T-helper 1 cell (primary cell): ENCODE data around the gene SPATA16.
"Not testable (repeated sequence)": the region's sequence is repeated elsewhere in the genome, so short reads cannot be mapped to it uniquely, and the experiment has no call there.

ENCODE experiments used
- DNase-seq, 5 donors: peaks; one replicate each; pipeline ENCODE4 v3.0.0-alpha.2; 2012 to 2020

Gene SPATA16

DNA sequence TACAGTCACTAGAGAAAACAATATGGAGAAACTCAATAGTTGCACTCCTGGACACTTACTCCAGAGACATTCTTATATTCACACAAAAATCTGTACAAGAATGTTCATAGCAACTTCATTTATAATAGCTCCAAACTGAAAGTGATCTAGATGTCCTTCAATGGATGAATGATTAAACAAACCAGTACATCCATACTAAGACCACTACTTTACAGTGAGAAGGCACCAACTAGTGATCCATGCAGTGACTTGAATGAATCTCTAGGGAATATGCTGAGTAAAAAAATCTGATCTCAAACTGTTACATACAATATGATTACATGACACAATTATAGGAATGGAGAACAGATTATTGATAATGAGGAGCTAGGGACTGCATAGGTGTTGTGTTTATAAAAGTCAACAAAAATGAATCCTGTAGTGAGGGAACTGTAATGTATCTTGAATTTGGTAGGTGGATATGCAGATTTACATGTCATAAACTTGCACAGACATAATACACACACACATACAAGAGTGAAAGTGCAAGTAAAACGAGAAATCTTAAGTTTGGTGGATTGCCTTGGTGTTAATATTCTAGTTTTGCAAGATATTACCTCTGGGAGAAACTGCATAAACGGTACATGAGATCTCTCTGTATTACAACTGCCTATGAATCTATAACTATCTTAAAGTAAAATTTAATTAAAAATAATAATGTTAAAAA, 85.7 kb downstream of the SPATA16 start:
- DNase-seq = no peak

DNA sequence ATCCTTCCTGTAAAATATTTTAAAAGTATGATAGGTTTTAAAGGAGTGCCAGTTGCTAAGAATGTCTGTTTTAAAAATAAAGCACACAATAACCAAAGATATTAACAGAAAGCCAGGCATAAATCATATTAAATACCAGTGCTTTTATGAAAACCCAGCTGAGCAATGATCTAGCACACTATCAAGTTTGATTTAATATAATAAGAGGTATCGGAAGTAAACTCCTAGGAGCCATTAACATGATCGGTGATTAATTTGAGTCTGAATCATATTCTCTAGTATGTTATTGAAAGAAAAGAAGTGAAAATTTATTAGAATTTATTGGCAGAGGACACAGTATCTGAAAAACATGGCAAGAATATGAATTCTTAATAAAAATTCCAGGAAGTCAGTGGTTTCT, 91.7 kb downstream of the SPATA16 start:
- no peak for DNase-seq

DNA sequence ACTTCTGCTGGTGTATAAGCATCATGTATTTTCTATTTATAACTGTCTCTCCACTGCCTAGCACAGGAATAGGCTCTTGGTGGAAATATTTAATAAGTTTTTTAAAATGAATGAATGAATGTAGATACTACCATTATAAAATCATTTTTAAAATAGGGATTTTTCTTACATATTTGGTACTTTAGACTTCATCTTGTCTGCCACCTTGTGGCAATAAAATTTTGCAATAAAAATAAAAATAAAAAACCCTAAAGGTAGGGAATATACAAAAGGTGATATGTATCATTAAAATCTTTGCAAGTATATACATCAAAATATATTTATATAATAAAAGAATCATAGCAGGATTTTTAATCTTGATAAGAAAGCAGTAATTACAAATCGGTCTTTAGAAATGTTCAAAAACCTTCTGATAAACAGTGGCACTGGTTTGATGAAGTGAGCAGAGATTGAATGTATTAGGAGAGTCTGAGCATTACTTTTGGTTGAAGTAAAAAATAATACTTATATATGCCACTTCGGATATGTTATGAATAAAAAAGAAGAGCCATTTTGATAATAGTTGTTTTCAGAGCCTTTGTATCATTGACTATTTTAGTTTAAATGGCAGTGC, 95.2 kb downstream of the SPATA16 start:
- no peak for DNase-seq

DNA sequence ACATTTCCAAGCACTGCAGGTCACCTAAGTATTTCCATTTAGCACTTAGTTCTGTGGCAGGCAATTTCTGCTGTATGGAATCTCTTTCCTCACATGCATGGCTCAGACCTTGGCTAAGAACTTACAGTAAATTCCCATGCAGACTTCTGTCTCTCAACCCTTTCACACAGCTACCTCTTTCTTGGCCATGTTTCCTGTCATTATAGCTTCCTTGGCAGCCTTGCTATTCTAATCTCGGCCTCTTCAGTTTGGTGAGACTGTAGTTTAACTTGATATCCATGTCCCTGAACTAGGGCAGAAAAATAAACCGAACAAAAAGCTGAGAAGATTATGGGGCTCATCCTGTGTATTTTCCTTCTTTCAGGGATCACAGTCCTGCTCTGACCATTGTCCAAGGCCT, 96.0 kb downstream of the SPATA16 start:
- no peak for DNase-seq

DNA sequence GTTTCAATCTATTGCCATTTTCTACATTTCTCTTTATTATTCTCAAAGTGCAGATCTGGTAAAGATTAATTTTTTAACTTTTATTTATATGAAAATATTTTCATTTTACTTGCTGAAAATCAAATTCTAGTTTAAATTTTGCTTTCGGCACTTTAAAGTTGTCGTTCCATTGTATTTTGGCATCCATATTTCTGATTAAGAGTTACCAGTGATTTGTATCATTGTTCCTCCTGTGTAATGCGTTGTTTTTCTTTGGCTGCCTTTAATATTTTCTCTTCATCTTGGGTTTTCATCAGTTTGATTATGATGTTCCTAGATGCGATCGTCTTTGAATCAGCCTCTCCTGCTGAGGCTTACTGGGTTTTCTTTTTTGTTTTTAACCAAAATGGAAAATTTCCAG, 97.3 kb downstream of the SPATA16 start:
- DNase-seq = no peak

DNA sequence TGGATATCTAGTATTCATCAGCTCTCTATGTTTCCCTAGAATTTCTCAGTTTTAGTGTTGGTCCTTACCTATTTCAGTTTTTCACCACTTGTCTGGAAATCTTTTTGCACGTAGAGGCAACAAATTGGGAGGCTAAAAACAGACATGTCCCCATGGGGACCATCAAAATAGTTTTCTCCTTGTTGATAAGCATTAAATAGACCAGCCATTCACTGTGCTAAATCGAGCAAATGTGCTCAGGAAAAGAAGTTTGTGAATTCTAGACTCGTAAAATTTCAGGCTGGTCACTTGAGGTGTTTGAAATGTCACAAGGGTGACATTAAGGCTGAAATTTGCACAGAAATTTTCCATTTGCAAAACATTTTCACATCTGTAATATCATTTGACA, 102.6 kb downstream of the SPATA16 start:
- DNase-seq = no peak

DNA sequence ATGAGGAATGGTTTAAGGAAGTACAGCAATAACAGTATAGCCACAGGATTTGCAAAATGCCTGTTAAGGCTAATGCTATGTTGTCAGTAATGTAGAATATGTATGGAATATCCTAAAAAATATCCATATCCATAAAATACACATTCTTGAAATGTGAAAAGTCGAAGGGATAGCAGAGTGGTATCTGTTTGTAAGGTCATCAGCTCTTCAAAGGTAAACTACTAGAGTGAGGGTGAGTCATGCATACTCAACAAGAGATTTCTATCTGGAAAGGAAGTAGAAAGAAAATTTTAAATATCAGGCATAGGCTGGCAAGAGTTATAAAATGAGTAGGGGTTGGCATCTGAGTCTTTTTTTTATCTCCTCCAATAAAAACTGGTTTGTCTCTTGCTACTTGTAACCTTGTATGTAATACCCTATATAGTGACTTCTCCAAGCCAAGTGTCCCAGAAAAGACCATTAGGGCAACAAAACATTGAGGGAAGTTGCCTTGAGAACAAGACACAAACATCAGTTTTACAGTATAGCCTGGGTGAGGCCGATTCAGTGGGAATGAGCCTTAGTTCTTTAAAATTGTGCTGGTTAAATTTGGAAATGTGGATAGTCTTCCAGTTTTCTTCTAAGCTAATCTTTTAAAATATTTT, 103.1 kb downstream of the SPATA16 start:
- no peak for DNase-seq

DNA sequence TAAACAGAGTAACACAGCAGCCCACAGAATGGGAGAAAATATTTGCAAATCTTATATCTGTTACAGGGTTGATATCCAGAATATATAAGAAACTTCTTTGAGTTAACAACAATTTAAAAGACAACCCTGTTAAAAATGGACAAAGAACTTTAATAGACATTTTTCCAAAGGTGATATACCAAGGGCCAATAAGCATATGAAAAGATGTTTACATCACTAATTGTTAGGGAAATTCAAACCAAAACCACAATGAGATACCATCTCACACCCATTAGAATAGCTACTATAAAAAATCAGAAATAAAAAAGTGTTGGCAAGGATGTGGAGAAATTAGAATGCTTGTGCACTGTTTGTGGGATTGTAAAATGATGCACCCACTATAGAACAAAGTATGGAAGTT, 110.8 kb downstream of the SPATA16 start:
- no peak for DNase-seq

DNA sequence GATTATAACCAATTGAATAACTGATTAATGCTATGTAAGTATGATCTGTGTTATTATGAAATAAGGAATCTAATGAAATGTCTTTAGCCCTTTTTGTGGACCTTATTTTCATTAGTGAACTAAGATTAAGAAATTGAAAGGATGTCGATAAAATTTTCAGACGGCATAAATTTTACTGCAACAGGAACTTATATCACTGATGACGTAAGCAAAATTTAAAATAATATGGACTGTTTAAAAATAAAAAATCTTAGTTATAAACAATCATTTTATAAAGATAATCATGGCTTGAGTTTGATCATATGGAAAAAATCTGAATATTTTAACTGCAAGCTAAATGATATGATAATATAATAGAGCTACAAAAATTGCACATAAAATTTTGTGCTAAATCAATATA, 112.7 kb downstream of the SPATA16 start:
- DNase-seq = no peak

DNA sequence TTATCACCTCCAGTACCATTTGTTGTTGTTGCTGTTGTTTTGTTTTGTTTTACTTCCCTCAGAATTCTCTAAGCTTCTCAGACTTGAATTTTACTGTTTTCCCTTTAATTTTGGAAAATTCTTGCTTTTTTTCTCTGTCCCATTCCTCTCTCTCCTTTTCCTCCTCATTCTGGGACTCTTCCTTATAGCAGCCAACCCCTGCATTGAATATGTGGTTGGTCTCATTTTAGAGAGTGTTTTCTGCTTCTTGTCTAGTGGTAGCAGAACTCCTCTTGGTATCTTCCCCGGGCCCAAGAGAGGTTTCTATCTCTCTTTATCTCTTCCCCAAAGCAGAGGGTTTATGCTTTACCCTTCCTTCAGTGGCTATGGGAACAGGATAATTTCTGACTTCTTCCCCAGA, 113.6 kb downstream of the SPATA16 start:
- no peak for DNase-seq

DNA sequence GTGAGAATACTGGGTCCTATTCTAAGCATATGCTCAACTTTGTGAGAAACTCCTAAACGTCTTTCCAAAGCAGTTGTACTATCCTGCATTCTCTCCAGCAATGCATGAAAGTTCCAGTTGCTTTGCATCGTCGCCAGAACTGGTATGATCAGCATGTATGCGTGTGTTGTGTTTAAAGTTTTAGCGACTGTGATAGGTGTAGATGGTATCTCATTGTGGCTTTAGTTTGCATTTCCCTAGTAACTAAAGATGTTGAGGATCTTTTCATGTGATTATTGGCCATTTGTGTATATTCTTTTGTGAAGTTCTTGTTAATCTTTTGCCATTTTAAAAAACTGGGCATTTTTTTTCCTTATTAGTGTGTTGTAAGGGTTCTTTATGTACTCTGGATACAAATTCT, 115.1 kb downstream of the SPATA16 start:
- no peak for DNase-seq

DNA sequence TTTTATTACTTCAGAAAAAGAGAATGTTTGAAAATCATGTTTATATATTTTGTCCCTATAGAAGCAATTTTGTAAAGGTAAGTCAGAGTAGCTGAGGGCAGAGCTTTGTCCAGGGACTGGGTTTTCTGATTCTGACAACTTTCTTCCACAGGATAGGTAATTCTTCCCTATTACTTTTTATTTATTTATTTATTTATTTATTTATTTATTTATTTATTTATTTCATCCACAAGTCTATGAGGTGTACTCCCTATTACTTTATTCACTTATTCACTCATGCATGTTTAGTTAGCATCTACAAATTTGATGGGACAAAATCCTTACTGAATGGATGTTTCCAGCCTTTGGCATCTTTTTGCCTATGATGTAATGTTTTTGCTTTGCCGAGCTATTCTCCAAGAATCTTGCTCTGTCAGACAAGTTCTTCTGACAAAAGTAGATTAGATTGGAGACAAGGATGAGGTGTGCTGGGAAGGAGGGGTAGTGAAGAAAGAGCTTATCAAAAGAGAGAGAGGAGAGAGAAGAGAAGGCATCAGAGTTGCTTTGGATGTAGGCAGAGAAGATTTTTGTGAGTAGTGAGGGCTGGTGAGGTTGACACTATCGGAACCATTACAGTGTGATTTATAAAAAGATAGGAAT, 119.4 kb downstream of the SPATA16 start:
- no peak for DNase-seq

DNA sequence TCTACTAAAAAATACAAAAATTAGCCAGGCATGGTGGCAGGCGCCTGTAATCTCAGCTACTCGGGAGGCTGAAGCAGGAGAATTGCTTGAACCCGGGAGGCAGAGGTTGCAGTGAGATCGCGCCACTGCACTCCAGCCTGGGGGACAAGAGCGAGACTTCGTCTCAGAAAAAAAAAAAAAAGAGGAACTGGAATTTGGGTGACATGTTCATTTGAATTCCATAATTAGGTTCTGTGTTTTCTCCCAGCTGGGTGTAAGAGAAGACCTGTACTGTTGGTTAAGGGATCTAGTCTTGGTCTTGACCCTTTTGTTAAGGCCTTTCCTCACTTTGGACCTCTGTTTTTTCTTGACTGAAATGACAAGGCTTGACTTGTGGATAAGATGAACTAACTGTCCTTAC, 120.9 kb downstream of the SPATA16 start:
- DNase-seq = not testable (repeated sequence)

DNA sequence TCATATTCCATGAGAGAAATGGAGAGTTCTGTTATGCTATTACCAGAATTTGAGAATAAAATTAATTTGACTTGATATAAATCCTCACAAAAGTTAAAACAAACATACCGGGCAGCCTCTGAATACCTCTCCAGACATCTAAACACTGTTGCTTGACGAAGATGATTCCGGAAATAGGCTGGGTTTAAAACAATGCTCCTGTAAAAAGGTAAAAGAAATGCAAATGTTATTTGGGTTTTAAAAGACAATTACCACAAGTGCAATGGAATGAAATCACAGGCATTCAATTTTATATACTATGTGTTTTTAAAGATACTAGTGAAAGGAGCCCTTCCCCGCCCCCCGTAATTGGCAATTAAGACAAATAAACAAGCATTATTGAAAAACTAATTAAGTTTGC, 121.7 kb downstream of the SPATA16 start:
- DNase-seq = no peak

DNA sequence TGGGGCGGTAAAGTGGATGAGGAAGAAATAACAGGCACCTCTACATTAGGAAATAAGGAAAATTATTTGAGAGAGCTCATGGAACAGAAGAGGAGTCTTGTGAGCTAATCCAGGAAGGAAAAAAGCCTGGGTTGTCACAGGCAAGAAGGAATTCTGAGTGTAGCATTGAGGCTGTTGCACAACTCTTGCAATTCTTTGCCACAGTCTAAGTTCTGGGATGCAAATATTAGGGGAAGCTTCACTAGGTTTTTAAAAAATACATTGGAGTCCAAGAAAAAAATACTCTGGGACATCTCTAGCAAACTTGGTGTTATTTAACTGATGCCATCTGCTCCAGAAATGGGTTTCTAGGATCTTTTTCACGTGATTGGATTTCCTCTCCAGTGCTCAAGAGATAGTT, 122.3 kb downstream of the SPATA16 start:
- no peak for DNase-seq

DNA sequence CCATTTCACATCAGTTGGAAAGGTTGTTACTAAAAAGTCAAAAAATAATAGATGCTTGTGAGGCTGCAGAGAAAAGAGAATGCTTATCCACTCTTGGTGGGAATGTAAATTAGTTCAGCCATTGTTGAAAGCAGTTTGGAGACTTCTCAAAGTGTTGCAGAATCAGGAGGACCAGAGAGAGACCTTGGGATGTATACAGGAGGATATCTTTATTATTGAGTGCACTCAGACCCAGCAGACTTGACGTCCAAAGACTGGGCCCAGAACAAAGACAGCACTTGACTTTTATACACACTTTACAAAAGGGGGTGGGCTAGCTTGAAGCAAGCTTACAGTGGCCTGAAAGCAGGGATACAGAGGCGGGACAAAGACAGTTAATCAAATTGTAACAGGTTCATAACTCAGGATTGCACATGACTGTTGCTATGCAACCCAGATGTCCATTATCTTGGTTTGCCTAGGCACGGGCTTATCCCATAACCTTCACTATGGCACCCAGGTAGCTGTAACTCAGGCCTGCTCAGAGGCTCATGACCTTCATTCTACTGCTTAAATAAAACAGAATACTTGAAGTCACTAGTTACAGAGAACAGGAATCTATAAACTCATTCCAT, 127.7 kb downstream of the SPATA16 start:
- DNase-seq = no peak

DNA sequence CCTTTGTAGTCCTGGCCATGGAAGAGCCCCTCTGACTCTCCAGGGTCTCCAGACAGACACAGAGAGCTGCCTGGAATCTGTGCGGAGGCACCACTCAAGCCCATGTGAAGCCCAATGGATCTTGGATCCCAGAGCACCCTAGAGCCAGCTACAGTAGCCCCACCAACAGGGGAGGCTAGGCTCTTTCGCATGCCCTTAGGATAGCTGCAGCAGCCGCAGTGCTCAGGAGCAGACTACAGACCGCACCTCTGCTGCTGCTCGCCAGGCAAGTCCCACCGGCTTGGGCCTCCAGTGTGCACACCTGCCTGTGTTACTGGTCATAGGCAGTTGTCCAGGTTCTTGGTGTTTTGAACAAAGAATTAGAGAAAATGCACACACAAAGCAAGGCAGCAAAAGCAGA, 131.6 kb downstream of the SPATA16 start:
- no peak for DNase-seq

DNA sequence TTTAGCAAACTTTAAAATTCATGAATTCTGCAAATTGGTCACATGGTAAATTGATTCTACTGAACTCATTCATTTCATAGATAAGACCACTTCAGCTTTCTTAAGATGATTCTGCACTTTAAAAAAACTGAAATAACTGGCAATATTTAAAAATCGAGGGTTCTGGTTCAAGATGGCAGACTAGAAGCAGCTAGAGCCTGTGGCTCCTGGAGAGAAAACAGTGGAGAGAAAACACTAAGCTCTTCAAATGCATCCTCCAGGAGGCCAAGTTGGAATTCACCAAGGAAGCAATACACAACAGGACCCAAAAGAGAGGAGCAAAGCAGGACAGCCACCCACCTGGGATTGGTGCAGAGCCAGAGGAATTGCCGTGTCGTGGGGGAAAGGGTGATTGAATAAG, 132.1 kb downstream of the SPATA16 start:
- no peak for DNase-seq

DNA sequence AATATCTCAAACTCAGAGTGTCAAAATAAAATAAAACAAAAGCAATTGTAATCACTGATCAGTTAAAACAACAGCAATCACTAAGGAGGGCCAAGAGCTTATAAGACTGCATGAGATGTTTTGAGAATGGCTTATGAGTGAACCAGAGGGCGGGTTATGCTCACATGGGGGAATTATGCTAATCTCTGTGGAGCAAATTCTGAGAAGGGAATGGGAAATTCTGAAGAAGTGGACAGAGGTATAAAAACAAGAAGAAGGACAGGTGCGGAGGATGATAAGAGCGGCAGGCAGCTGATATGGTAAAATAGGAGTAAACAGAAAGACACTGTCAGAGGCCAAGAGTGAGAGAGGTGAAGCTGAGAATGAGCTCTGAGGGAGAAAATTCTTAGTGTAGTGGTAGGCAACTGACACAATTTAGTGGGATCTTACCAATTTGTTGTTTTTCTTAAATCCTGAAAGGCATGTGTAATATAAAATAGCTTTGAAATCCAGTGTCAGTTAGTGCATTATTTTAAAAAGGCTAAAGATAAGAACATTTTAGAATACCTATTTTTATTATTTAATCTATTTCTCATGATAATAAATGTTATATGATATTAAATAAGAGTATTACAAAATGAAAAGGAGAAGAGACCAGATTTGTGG, 133.8 kb downstream of the SPATA16 start:
- DNase-seq = no peak

DNA sequence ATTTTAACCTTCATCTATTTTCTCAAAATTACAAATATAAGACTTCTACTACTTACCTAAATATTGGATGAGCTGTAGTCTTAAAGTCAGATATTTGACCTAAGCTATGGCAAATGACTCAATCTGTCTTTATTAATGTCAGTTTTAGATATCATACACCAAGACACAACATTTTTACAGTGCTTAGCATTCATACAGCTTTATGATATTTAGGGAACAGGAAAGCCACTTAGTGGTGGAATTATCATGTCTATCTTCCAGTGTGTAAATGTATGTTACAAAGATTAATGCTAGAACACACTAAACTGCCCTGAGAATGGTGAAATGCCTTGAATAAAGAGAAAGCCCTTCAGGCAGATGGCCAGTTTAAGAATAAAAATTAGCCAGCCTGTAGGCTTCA, 135.0 kb downstream of the SPATA16 start:
- DNase-seq = no peak

DNA sequence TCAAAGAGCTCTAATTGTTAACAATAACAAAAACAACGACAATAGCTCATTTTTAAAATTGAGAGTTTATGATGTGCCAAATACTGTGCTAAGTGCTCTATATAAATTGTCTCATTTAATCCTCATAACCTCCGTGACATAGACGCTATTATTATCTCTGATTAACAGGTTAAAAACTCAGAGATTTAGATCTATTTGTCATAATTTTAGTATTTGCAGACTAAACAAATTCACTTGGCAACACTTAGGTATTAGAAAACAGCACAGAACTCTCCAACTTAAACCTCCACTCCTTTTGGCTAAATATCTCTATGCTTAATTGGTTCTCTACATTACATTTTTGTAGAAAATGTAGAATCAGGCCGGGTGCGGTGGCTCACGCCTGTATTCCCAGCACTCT, 136.4 kb downstream of the SPATA16 start:
- no peak for DNase-seq

DNA sequence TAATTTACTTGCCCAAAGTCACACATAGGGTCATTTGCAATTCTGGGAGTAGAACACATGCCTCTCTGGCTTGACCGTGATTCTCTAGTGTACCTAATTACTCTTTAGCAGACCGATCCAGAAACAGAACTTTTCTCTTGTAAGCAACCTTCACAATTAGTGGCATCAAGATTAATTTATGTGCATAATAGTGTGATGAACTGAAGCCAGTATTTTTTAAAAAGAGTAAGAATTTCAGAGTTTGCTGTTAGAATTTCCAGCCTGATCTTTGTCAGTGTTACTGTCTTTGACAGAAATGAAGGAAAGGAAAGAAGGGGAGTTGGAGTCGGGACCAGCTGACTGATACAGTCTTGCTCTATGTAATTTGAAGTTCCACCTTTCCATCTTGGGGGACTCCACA, 137.1 kb downstream of the SPATA16 start:
- no peak for DNase-seq

DNA sequence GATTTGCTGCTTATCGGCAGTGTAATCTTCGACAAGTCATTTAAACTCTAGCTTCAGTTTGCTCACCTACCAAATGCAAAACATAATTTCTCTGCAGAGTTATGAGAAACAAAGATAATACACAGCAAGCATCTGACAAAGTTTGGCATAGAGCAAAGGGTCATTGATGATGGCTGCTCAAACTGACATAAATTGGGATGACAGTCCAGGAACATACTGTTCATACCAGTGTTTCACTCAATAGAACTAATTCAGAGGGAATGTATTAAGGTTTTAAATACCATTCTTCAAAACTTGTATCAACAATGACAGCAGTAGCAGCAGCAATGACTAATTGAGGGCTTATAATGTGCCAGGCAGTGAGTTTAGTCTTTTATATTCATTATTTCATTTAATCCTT, 137.6 kb downstream of the SPATA16 start:
- no peak for DNase-seq
